ENCODE data around the gene DDX46. TPM values are rescaled to one million over a fixed set of nuclear protein-coding genes. Genes with fewer than 3 reads are reported as not detected.

Gene DDX46
- total RNA-seq, 1 donor from 2014 or later = 37.4 TPM

DNA sequence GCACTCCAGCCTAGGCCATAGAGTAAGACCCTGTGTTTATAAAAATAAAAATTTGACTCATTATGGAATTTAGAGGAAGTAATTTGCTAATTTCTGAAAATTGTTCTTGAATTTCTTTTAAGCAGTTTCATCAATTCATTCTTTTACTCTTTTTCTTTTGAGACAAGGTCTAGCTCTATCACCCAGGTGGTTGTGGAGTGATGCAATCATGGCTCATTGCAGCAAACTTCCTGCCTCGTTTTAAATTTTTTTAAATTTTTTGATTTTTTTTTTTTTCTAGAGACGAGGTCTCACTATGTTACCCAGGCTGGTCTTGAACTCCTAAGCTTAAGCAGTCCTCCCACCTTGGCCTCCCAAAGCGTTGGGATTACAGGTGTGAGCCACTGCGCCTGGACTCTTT lies 23.3 kb upstream of the DDX46 start:
- H3K36me3 ChIP-seq = no peaks in the 10 kb centered on the region
- TF ChIP-seq, protein P1, sequence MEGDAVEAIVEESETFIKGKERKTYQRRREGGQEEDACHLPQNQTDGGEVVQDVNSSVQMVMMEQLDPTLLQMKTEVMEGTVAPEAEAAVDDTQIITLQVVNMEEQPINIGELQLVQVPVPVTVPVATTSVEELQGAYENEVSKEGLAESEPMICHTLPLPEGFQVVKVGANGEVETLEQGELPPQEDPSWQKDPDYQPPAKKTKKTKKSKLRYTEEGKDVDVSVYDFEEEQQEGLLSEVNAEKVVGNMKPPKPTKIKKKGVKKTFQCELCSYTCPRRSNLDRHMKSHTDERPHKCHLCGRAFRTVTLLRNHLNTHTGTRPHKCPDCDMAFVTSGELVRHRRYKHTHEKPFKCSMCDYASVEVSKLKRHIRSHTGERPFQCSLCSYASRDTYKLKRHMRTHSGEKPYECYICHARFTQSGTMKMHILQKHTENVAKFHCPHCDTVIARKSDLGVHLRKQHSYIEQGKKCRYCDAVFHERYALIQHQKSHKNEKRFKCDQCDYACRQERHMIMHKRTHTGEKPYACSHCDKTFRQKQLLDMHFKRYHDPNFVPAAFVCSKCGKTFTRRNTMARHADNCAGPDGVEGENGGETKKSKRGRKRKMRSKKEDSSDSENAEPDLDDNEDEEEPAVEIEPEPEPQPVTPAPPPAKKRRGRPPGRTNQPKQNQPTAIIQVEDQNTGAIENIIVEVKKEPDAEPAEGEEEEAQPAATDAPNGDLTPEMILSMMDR (IDR thresholded peaks at IDR 0.05) = no peak
- no peak overlapping the region for H3K27ac ChIP-seq
- no peaks in the 10 kb centered on the region for H3K27me3 ChIP-seq
- no peaks in the 10 kb centered on the region for H3K9me3 ChIP-seq
- H3K4me1 ChIP-seq = peaks cover 10% of the 10 kb centered on the region
- intact Hi-C loops (cut with DNase I) = no loop called here
- DNase-seq = no peak
- no peak for ATAC-seq
- no peak overlapping the region for H3K4me3 ChIP-seq

GRCh38 chr5:134736173-134736812 lies 22.3 kb upstream of the DDX46 start:
- Histone ChIP-seq H3K36me3 (no peaks in the 10 kb centered on the region), H3K27ac (peak overlapping the region; percentile 34), H3K4me3 (no peak overlapping the region), H3K9me3 (no peaks in the 10 kb centered on the region), H3K4me1 (peaks cover 15% of the 10 kb centered on the region), H3K27me3 (no peaks in the 10 kb centered on the region)
- intact Hi-C loops (cut with DNase I) = no loop called here
- DNase-seq (no peak), ATAC-seq (no peak)
- TF ChIP-seq, protein P1 (IDR thresholded peaks at IDR 0.05) = no peak

GRCh38 chr5:134738133-134738962 lies 20.2 kb upstream of the DDX46 start, which contains the start of gene CAMLG:
CAMLG (plus strand) TSS chr5:134738548; CDS start chr5:134738621, 73 bp downstream.
- Histone ChIP-seq H3K36me3 (peaks cover 15% of the 10 kb centered on the region), H3K27ac (peak within 1 kb of the TSS; percentile 95), H3K9me3 (no peaks in the 10 kb centered on the region), H3K27me3 (no peaks in the 10 kb centered on the region), H3K4me3 (peak within 1 kb of the TSS; percentile 60), H3K4me1 (peaks cover 15% of the 10 kb centered on the region)
- intact Hi-C loops (cut with DNase I) = no loop called here
- ATAC-seq (peak; percentile 99), DNase-seq (peak; percentile 99)
- TF ChIP-seq, protein P1 (IDR thresholded peaks at IDR 0.05) = peak; percentile 60

GRCh38 chr5:134738963-134739661 lies 19.5 kb upstream of the DDX46 start:
- H3K4me3 ChIP-seq = peak overlapping the region; percentile 60
- H3K27ac ChIP-seq = peak overlapping the region; percentile 95
- H3K27me3 ChIP-seq = no peaks in the 10 kb centered on the region
- ATAC-seq = peak; percentile 7
- TF ChIP-seq, protein P1 (IDR thresholded peaks at IDR 0.05) = peak; percentile 10
- no peaks in the 10 kb centered on the region for H3K9me3 ChIP-seq
- peaks cover 18% of the 10 kb centered on the region for H3K36me3 ChIP-seq
- intact Hi-C loops (cut with DNase I) = no loop called here
- peak; percentile 47 for DNase-seq
- peaks cover 15% of the 10 kb centered on the region for H3K4me1 ChIP-seq

DNA sequence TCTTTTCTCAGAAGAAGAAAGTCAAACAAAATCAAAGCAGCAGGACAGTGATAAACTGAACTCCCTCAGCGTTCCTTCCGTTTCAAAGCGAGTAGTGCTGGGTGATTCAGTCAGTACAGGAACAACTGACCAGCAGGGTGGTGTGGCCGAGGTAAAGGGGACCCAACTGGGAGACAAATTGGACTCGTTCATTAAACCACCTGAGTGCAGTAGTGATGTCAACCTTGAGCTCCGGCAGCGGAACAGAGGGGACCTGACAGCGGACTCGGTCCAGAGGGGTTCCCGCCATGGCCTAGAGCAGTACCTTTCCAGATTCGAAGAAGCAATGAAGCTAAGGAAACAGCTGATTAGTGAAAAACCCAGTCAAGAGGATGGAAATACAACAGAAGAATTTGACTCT lies 17.5 kb upstream of the DDX46 start:
- peaks cover 15% of the 10 kb centered on the region for H3K4me1 ChIP-seq
- intact Hi-C loops (cut with DNase I) = no loop called here
- peak; percentile 51 for DNase-seq
- no peak for ATAC-seq
- H3K4me3 ChIP-seq = no peak overlapping the region
- no peak overlapping the region for H3K27ac ChIP-seq
- TF ChIP-seq, protein P1 (IDR thresholded peaks at IDR 0.05) = no peak
- no peaks in the 10 kb centered on the region for H3K9me3 ChIP-seq
- H3K36me3 ChIP-seq = peaks cover 20% of the 10 kb centered on the region
- H3K27me3 ChIP-seq = no peaks in the 10 kb centered on the region
